ENCODE measurements around the gene TDRD10.

DNA sequence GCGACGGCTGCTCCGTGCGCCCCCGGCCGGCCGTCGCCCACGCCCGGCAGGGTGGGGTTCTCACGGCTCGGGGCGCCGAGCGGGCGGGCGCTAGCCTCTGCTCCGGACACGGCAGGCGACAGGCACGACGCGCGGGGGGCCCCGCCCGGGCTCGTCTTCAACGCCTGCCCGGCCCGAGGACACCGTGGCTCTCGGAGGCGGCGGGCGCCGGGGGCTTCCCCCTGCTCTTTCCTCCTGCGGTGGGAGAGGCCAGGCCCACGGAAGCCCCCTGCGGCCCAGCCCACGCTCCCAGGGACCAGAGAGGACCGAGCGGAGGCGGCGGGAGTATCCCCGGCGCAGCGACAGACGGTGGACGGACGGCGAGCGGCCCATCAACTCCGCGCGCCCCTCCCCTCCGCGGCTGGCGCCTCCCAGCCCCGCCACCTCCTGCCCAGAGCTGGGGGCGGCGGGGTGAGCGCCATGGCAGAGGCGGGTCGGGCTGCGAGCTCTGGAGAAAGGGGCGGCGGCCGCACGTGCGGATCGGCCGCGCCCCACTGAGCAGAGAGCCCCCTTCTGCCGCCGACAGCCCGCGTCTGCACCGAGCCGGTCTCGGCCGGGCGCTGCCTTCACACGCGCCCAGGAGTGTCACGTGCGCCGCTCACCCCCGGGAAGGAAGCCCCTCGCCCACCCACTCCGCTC, at the start of gene TDRD10, which contains the start of gene SHE:
- TF ChIP-seq, protein P1, sequence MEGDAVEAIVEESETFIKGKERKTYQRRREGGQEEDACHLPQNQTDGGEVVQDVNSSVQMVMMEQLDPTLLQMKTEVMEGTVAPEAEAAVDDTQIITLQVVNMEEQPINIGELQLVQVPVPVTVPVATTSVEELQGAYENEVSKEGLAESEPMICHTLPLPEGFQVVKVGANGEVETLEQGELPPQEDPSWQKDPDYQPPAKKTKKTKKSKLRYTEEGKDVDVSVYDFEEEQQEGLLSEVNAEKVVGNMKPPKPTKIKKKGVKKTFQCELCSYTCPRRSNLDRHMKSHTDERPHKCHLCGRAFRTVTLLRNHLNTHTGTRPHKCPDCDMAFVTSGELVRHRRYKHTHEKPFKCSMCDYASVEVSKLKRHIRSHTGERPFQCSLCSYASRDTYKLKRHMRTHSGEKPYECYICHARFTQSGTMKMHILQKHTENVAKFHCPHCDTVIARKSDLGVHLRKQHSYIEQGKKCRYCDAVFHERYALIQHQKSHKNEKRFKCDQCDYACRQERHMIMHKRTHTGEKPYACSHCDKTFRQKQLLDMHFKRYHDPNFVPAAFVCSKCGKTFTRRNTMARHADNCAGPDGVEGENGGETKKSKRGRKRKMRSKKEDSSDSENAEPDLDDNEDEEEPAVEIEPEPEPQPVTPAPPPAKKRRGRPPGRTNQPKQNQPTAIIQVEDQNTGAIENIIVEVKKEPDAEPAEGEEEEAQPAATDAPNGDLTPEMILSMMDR (IDR thresholded peaks at IDR 0.05), result no peak
- TF ChIP-seq ZFX (IDR thresholded peaks at IDR 0.05; ENCODE audit: borderline replicate concordance), result no peak

Measured in 22Rv1 (cell line).